DOHH2 (cell line): ENCODE measurements around the gene TOM1.

ENCODE experiments used
- CTCF ChIP-seq: fragments of 200-600 bp; sonication (generic); IDR thresholded peaks from one replicate; pipeline ENCODE4 v1.5.1; 2014; ENCODE audit warnings: antibody characterized with exemption, mild to moderate bottlenecking, low read depth, low read length; ENCODE audit not compliant: poor library complexity, severe bottlenecking
- EZH2phosphoT487 ChIP-seq: fragments of 200-600 bp; sonication (generic); IDR thresholded peaks from 2 replicates; pipeline ENCODE4 v1.6.1; 2017; ENCODE audit warnings: borderline replicate concordance, mild to moderate bottlenecking, antibody characterized with exemption, low read length, moderate library complexity, mixed read lengths

- no peak for TF ChIP-seq CTCF
- no peak for TF ChIP-seq EZH2phosphoT487
Measured at GRCh38 chr22:35264986-35265385, 34.7 kb upstream of the TOM1 start.
